GM19463 (cell line): ENCODE data around the gene TSPAN3.

Experiments used
- ATAC-seq: cut with Tn5 transposase; IDR thresholded peaks from one replicate; pipeline ENCODE4 v1.9.1; 2021; ENCODE audit warnings: mild to moderate bottlenecking, moderate library complexity; ENCODE audit not compliant: unreplicated experiment

Gene TSPAN3

DNA sequence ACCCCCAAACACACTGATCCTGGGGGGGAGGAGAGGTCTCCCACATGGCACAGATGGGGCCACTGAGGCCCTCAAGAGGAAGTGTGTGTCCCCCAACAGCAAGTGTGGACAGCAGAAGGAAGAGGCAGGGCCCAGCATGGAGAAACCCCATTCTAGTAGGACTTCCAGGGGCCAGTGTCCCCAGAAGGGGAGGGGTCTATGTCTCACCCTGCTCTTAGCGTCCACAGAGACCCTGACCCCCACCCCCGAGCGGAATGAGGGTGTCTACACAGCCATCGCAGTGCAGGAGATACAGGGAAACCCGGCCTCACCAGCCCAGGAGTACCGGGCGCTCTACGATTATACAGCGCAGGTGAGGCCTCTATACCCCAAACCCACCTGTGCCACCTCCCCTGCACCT lies 35.3 kb downstream of the TSPAN3 start:
- ATAC-seq, result no peak

DNA sequence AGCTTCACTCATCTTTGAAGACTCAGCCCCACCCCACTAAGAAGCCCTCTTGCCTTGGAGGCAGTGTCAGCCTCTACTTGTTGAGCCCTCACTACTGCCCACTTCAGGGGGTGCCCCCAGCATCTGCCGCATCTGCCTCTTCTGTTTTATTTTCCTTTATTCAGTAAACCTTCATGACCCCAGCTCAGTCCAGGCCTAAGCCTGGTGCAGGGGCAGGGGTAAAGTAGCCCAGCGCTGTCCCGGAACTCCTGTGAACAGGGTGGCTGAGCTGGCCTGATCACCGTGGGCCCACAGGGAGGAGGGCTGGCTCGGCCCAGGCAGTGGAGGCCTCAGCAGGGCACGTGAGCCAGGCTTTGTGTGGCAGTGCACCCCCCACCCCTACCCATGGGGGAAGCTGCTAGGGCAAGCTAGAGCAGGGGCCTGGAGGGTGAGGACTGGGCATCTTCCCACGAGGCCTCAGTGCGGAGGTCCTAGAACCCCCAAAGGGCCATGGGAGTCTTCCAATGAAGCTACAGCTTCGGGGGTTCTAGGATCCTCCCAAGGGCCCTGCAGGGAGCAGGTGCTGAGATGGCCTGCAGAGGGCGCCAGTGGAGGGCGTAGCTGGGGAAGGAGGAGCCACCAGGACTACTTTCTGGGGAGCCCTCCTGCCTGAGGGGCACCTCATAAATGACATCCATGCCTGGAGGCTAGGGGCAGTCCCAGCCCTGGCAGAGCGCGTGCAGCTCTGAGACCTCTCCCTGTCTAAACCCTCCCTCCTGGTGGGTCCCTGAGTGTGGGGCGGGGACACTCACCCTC lies 36.0 kb downstream of the TSPAN3 start:
- no peak for ATAC-seq

DNA sequence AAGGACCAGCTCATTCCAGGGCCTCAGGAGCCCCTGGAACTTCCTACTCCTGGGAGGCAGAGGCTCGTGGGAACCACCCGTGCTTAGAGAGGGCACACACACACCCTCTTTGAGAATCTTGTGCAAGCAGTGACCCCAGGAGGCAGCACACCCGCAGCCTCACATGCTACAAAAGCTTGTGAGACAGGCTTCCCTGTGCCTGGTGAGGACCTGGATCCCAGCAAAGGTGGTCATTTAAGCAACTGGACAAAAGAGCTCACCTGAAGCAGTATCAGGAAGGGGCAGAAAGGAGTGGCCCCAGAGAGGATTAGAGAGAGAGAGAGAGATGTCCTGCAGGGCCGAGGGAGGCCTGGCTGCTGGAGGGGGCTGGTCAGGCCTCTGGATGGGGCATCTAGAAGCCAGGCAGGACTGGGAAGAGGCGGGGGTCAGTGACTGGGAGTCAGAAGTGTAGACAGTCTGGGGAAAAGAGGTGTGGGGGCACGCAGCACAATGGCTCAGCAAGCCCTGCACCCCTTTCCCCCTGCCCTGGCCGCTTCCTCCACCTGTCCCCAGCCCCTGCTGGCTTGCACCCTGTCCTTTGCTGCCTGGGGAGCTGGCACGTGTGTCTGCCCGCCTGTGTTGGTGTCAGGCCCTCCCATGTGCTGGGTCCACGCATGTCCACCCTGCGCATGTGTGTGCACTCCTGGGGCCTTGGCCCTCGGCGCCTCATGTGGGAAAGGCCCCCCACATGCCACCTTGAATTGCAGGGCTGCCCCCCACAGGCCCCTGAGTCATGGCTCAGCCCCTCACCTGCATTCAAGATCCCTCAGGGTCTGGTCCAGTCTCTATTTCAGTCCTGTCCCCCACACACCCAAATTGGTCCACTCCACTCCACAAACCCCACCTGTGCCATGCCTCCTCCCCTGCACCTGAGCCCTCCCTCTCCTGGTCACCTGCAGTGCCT lies 36.9 kb downstream of the TSPAN3 start:
- ATAC-seq, result no peak

DNA sequence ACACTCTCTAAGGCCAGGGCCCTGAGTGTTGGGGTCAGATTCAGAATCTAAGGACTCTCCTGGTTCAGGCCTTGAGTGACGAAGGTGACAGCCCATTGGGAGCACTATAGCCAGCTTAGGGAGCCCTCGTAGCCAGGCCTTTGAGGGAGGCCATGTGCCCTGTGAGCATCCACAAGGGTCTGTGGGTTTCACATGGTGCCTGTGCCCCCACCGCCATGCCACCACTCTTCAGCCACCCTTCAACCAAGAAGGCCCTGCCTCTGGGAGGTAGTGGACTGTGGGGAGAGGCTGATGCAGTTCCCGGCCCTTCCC lies 37.5 kb downstream of the TSPAN3 start:
- no peak for ATAC-seq

DNA sequence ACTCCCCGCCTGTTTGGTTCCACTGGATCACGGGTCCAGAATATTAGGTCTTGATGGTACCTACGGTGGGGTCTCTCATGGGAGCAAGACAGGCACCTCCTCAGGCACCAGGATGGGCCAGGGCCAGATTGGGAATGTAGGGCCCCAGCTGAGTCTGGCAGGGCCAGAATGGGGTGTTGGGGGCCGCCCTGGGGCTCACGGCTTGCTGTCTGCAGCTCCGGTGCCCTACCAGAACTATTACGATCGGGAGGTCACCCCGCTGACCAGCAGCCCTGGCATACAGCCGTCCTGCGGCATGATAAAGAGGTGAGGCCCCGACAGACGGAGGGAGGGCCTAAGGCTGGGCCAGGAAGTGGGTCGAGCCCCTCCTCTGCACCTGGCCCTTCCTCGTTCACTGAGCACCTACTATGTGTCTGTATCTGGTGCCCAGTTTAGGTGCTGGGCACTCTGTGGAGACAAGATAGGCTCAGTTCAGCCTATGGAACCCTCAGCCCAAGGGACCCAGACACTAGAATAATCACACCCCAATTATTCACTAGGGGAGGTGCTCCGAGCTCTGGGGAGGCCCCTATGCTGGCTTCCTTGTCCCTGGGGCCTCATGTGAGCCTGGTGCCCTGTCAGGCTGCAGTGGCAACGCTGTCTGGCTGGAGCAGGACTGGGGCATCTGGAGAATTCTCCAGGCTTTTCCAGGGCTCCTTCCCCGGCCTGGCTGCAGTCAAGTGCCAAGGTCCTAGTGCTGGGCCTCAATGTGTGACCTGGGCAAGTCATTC lies 38.1 kb downstream of the TSPAN3 start:
- no peak for ATAC-seq

DNA sequence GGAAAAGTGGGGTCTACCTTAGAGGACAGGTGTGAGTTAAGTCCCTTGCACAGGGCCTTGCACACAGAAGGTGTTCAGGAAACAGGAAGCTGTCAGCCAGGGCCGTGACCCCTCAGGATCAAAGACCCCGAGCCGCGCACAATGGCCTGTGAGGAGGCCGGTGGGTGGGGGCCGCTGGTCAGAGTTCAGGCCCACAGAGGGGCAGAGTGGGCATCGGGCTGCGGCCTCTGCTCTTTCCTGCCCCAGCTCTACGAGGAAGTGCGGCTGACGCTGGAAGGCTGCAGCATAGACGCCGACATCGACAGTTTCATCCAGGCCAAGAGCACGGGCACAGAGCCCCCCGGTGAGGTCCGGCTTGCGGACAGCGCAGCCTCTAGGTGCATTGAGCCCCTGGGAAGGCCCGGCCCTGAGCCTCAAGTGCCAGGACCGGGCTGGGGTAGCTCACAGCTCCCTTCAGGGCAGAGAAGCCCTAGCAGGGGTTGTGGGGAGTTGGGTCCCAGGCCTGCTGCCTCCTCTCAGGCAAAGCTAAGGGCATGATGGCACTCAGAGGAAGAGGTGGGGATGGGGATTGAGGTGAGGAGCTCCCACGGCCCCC lies 38.8 kb downstream of the TSPAN3 start:
- ATAC-seq, result no peak

DNA sequence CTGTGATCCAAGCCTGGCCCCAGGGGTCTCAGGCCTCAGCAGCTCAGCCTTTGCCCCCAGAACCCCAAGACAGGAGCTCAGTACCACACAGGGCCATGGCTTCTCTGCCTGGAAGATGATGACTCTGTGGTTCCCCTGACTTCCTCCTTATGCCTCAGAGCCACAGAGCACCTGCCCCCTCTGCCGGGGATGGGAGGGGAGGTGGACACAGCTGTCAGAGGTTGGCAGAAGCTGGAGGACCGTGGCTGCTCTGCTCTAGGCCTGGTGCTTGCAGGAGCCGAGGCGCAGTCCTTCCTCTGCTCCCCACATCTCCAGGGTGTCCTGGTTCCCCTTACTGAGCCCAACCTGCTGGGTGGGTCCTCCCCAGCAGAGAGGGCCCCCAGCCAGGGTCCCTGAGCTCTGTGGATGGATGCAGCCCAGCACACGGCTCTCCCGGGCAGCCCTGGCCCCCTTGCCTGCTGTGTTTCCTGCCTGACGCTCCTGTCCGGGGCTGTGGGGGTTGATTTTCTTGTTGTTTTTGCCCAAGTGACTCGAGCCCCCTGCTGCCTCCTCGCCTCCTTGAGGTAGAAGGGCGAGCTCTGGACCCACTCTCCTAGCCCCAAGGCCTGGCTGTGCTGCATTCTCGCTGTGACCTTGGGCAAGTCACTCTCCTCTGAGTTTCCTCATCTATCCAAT lies 39.4 kb downstream of the TSPAN3 start:
- no peak for ATAC-seq

DNA sequence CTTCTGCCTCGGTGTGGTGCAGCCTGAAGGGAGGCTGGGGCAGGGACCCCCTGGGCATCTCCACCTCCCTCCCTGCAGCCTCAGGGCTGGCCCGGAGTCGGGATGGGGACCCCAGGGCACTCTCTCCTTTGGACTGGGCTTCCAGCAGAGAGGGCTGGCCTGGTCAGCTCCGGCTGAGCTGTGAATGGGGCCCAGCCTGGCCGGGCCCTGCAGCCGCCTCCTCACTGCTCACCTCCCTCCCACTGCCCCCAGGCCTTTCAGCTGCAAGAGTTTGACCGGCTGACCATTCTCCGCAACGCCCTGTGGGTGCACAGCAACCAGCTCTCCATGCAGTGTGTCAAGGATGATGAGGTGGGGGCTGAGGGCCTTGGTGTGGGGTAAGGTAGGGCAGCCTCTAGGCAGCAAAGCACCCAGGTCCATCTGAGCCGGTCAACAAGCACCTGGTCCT lies 40.0 kb downstream of the TSPAN3 start:
- no peak for ATAC-seq

DNA sequence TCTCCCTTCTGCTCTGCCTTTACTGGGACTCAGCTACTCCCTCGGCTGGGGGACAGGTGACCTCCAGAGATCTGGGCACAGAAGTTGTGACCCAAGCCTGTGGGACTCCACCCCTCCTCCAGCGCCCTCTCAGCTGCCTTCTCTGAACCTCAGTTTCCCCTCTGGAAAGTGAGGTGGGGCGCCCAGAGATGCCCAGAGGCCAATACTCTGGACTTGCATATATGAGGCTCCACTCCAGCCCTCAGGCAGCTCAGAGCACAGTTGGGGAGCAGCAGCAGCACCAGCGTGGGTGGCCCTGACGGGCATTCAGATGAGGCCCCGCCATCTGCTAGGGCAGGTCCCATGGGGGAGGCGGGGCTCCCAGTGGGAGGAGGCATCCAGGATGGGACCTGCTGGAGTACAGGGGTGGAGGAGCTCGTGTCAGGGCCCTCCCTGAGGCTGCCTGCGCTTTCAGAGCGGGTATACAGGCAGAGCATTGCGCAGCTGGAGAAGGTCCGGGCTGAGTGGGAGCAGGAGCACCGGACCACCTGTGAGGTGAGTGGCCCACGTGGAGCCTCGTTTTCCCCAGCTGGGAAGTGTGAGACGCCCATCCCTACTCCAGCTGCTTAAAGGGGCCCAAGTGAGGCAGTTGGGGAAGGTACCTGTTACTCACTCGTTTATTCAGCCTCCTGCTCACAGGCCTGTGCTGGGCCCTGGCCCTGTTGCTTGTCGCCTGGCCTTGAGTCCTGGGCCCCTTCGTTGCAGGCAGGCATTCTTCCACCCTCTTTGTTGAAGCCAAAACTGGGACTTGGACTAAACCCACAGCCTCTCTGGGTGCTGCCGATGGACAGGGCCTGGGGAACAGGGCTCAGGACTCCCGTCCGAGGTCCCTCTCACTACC lies 40.6 kb downstream of the TSPAN3 start:
- no peak for ATAC-seq

DNA sequence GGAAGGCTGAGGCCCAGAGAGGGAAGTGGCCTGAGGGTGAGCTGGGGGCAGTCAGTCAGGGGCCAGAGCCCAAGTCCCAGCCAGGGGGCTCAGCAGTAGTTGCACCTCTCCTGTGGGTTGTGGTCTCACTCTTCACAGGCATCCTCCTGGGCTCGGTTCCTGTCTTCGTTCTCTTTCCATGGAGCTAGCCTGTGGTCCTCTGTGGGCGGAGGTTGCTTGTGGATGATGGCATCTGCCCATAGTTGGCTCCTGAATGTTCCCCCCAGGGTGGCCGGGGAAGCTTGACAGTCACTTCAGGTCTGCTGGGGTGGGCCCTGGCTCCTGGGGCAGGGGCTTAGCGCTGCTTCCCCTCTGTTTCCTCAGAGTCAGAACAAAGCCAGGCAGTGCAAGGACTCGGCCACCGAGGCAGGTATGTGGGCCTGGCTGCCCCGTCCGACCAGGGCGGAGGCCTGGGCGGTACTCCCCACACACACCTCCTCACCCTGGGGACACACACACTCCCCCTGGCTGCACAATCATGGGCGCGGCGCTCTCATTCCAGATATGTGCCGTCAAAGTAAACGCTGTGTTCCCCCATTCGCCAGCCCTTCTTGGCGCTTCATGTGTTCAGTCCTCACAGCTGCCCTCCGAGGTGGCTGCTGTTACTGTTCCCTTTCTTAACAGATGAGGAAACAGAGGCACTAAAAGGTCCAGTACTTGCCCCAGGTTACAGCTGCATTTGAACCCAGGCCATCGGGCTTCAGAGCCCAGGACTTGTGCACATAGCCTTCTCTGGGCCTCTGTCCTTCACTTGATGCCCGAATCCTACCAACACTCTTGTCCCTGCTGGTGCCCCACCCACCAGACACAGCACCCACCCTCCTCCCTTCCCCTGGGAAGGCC lies 41.5 kb downstream of the TSPAN3 start:
- ATAC-seq, result no peak

DNA sequence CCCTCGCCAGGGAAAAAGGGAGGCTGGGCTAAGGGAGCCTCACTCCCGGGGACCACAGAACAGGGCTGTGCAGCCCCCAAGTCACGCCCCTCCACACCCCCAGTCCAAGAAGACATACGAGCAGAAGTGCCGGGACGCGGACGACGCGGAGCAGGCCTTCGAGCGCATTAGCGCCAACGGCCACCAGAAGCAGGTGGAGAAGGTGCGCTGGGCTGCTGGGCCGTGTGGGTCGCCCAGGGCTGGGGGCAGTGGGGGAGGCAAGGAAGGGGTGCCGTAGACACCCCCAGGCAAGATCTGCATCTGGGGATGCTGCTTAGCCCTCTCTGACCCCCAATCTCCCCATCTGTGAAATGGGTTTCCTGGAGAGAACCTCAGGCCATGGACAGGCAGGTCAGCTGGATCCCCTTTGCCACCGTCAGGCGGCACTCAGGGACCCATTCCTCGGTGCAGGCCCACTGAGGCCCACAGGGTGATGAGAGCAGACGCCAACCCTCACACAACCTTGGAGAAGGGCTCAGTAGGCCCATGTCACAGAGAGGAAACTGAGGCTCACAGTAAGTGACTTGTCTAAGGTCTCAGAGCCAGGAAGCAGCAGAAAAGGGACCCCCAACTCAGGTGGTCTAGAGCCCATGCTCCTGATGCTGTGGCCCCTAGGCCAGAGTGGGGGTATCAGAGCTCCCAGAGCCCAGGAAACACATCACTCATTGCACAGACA lies 42.3 kb downstream of the TSPAN3 start:
- no peak for ATAC-seq

DNA sequence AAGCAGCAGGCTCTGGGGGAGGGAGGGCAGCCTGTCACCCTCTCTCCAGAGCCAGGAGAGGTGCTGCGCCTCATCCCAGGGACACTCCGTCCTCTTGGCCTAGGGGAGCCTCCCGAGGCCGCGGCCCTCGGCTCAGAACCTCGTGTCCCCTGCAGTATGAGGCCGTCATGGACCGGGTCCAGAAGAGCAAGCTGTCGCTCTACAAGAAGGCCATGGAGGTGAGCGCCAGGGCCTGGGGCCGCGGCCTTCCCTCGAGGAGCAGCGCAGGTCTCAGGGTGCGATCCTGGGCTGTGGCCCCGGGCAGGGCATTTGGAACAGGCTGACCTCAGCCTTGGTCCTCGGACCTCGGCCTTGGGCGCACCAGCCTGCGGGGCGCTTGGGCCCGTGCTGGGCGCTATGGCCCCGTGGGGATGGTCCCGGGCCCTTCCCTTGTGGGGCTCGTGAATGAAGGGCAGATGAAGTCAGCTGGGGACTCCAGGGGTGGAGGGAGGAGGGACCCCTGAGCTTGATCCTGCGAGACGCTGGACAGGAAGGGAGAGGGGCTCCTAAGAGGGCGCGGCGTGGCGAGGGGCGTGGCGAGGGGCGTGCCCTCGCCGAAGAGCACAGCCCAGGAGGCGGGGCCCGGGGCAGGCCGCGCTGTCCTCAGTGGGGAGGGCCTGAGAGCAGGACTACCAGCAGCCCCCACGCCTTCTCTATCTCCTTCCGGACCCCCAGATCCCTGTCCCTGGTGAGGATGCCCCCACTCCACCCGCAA lies 43.0 kb downstream of the TSPAN3 start:
- ATAC-seq, result no peak

DNA sequence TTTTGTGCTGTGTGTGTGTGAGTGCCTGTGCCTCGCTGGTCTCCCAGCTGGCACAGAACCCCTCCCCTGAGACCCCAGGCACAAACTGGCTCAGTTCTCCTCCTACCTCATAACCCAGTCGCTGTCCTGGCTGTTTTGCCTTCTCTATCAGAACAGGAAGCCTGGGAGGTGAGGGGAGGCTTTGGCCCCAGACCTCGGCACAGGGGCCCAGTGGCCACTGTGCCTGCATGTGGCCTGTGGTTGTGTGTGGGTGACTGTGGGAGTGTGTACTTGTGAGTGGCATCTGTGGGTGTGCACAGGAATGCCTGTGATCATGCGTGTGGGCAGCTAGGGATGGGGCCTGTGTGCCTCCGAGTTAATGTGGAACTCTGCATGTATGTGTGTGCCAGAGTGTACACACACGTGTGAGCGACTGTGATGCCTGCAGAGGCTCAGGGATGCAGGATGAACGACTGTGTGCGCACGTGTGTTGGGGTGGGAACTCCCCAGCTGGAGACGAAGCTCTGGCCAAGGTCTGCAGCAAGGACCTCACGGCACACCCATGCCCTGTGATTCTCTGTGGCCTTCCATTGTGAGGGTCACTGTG lies 43.7 kb downstream of the TSPAN3 start:
- ATAC-seq, result no peak

DNA sequence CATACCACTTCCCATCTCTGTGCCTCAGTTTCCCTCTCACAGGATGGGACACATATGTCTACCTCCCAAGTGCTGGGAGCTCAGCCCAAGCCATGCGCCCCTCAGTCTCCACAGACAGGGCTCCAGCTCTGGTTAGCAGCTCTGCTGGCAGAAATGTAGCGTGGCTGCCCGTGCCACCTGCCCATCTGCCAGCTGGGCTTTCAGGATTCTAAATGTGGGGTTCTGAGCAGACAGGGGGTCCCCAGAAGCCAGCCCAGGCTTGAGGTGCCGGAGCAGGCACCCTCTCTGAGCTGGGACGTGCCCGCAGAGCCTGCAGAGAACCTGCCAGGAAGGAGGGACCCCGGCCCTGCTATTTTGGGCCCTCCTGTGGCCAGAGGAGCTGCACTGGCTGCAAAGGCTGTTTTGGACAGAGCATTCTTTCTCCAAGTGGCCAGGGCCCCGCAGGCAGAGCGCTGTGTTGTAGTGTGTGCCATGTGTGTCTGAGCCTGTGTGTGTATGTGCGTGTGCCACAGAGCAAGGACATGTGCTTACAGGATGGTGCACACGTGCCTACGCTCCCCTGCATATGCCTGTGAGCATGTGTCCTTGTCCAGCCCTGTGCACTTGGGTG lies 44.3 kb downstream of the TSPAN3 start:
- no peak for ATAC-seq

DNA sequence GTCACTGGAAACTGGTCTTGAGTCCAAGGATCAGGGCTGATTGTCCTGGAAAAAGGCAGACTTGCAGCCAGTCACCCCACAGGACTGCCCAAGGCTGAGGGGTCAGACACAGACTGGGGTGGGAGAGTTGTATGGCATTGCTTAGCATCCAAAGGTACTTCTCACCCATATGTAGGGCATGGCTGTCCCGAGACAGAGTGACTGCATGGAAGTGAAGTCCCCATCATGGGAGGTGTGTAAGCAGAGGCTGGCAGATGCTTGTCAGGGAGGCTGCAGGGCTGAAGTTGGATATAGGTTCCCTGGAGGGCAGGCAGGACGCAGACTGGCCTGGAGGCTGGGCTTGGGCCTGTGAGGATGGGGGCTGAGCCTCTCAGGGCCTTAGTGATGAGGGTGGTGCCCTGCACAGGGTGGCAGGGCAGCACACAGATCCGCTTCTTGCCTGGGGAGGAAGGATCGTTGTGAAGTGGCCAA lies 44.9 kb downstream of the TSPAN3 start:
- no peak for ATAC-seq
